GM21723 (cell line): ENCODE measurements around the gene PLA2G1B.

Experiments
- ATAC-seq: cut with Tn5 transposase; IDR thresholded peaks from one replicate; pipeline ENCODE4 v1.9.1; 2021; ENCODE audit warnings: mild to moderate bottlenecking, moderate library complexity; ENCODE audit not compliant: unreplicated experiment

Gene PLA2G1B

GRCh38 chr12:120327593-120327992 is at the start of gene PLA2G1B:
PLA2G1B (minus strand) TSS chr12:120327779; CDS start chr12:120327753, 26 bp downstream.
- ATAC-seq = no peak

DNA sequence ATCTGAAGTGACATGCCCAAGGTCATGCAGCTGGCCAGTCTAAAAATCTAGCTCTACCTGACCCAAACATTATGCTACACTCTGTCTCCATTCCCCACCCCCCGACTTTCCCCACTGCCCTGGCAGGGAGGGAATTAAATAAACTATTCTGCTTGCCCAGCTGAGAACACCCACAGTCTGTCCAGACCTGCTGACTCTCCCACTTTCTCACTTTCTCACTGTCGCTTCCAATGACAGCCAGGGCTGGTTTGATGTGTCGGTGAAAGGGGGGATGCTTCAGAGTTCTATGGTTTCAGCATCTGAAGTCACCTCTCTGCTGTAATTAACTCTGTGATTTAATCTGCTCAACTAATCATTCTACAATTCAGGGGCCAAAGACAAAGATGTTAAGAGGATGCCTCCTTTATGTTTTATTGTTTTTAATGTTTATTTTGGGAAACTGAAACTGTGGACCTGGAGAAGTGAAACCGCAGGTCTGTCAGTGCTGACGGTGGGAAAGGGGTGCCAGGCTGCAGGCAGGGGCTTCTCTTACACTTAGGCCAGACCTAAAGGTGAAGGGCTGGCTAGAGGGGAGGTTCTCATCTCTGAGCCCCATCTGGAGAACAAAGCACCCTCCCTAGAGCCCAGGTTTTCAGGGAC is 49.5 kb upstream of the PLA2G1B start:
- no peak for ATAC-seq

GRCh38 chr12:120376416-120376815 is 48.8 kb upstream of the PLA2G1B start:
- no peak for ATAC-seq

GRCh38 chr12:120376009-120376408 is 48.4 kb upstream of the PLA2G1B start:
- ATAC-seq = no peak

DNA sequence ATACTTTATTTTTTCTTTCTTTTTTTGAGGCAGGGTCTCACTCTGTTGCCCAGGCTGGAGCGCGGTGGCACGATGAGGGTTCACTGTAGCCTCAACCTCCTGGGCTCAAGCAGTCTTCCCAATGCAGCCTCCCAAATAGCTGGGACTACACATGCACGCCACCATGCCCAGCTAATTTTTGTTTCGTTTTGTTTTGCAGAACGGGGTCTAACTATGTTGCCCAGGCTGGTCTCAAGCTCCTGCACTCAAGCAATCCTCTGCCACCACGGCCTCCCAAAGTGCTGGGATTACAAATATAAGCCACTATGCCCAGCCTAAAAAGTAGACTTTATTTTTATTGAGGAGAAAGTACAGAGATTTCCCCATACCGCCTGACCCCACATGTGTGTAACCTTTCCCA is 46.1 kb upstream of the PLA2G1B start:
- no peak for ATAC-seq

DNA sequence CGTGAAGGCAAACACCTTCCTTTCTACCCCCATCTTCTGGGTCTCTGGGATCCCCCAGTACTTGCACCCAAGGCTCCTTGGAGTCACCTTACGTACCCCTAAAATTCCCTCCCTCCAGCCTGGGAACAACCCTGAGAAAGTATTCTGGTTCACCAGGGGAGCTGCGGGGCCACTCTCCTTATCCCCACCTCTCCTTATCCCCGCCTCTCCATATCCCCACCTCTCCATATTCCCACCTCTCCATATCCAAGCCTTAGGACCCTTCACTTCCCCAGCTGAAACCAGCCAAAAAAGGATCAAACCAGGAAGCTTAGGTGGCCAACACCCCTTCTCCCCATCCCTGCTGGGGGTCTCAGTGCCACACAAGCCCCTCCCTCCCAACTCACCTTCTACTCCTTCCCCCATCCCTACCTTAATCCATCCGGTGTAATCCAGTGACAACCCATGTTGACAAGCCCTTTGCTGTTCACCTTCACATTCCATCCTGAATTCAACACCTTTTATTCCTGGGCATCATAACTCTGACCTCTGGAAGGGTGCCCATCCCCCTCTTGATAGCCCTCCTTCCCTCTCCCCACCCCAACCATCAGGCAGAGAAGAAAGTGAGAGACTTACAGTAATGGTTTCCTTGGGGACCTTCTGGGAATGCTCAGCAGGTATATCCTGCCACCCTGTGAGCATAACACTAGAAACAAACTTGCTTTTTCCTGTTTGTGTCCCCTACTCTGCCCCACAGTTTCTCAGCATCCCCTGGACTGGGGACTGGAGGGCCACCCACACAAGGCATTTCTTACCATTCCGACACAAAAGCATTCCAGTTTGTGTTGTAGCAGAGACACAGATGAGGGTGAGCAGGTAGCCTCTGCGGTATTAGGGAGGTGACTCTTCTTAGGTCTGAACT is 43.0 kb upstream of the PLA2G1B start:
- no peak for ATAC-seq

GRCh38 chr12:120369603-120370342 is 42.2 kb upstream of the PLA2G1B start:
- ATAC-seq = no peak

DNA sequence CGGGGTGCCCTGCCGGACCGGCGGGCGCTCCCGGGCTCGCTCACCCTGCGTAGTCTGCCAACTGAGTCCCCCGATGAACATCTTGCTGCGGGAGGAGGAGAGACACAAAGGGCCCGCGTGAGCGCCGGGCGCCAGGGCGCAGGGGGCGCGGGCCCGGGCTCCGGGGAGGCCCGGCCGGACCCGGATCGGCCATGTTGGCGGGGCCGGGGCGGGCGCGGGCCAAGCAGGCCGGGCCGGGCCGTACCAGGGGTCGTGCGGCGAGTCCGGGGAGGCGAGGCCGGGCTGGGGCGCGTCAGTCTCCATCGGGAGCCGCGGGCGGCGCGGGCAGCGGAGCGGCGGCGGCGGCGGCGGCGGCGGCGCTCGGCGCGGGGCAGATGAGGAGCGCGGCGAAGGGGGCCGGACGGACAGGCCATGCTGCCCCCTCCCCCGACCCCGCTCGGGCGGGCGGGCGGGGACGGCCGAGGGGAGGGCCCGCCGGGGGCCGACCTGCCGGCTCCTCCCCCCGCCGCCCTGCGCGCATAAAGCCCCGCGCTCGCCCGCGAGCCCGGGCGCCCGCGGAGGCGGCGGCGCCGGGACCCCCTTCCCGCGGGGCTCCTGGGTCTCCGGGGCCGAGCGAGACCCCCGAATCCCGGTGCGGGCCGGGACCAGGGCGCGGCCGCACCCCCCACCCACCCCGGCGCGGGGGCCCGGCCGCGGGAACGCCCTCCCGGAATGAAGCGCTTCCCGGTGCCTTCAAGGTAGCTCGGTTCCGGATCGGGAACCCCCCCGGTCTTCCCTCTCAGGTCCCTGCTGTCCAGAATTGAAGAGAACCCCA is 41.4 kb upstream of the PLA2G1B start, which contains the start of gene MSI1:
Gene MSI1 (minus strand): TSS at position 376 of the 814 bp plus-strand sequence. CDS start 73 bp downstream, at position 303.
- ATAC-seq = no peak

GRCh38 chr12:120367924-120368788 is 40.6 kb upstream of the PLA2G1B start:
- no peak for ATAC-seq

GRCh38 chr12:120367233-120367923 is 39.8 kb upstream of the PLA2G1B start:
- ATAC-seq = no peak

- ATAC-seq = no peak
Measured at GRCh38 chr12:120366845-120367232, 39.3 kb upstream of the PLA2G1B start.

DNA sequence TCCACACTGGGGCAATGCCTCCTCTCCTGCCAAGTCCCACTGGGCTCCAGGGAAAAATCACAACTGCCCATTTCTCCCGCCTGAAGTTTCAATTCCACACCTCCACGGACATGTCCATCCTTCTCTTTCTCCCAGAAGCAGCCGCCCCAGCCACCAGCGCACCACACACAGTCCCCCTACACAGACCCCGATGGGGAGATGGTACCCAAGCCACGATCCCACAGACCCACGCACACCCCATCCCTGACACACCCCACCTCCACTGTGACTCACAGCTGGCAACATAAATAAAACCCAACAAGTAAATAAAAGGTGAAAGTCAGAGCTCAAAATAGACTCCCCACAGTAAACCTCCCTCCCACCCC is 38.7 kb upstream of the PLA2G1B start:
- ATAC-seq = no peak

- no peak for ATAC-seq
Measured at GRCh38 chr12:120365675-120366340, 38.2 kb upstream of the PLA2G1B start.

DNA sequence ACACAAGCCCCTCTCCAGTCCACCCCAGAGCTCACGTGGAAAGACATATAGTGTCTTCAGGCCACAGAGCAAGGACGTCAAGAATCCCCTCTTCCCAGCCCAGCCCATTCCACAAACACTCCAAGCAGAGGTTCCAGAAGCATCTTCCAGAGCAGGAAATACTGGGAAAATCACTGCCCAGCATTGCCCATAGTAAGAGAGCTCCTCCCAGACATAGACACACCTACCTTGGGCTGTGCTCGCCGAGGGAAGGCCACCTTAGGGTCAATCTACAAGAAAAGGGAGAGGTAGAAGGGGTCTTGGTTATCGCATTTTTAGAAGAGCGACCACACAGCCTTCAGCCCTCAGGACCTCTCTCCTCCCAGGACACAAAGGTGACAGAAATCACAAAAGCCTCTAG is 36.9 kb upstream of the PLA2G1B start:
- ATAC-seq = no peak

- no peak for ATAC-seq
Measured at GRCh38 chr12:120363274-120363855, 35.8 kb upstream of the PLA2G1B start.

DNA sequence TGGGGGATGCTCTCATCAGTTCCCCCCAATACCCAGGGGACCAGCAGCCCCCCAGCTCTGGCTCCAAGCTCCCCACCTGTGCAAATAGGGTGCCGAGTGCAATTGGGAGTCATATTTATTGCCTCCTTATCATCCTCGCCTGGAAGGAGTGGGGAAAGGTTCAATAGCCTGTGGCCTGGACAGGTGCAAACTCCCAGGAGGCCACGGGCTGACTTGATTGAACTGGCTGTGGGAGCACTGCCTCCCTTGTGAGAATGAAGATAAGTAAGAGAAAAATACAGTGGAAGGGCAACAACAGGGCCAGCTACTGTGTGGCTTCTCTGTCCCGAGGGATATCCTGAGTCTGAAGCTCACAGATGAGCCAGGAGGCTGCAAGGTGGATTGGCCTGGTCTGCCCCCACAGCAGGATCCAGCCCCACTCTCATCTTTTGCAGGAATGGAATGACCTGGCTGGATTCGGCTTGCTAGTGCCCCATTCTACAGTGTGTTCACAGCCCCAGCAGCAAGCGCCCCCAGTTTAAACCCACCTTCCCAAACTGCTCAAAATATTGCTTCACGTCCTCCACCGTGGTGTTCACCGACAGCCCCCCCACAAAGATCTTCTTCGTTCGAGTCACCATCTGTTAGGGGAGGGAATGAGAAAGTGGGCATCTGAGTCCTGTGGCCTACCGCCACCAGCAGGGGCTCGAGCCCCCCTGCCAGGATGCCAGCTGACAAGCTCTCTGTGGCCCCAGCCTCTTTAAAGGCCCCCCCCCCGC is 35.1 kb upstream of the PLA2G1B start:
- ATAC-seq = no peak

- ATAC-seq = no peak
Measured at GRCh38 chr12:120361506-120362208, 34.1 kb upstream of the PLA2G1B start.
